ENCODE measurements around the gene SF3B2.
"Not testable (repeated sequence)": the region's sequence is repeated elsewhere in the genome, so short reads cannot be mapped to it uniquely, and the experiment has no call there.

The SF3B2 gene

DNA sequence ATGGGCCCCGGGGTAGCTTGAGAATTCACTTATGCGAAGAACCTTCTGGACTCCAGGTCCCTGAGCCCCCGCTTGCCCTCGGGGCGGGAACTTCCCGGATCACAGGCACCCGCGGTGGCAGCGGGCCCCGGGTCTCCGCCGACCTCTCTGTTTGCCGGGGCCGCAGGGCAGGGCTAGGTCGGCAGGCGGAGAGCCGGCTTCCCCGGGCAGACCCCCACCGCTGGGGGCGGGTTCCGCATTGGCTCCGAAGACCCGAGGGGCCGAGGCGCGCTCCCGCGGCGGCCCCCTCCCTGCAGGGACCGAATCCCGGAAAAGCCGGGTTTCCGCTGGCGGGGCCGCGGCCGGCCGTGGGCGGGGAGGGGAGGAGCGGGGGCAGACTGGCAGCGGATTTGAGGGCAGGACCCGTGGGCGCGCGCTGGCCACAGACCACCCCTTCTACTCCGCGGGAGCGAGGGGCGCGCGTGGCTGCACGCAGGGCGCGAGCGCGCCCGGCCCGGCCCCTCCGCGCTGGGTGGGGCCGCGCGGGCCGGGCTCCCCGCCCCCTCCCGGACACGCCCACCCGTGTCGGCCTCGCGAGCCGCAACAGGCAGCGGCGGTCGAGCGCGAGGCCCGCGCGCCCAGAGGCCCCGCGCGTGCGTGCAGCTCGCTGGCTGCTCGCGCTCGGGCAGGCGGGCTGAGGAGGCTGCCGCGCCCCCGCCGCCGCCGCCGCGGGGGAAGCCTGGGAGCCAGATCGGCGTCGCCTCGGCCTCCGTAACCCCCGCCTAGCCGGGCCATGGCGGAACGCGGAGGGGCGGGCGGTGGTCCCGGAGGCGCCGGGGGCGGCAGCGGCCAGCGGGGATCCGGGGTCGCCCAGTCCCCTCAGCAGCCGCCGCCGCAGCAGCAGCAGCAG is 17.8 kb downstream of the SF3B2 start, which contains the start of gene PACS1:
TSS of gene PACS1 (plus strand) at position 558 of the 889 bp plus-strand sequence. CDS start at position 773, 215 bp downstream.
- H3K27me3 ChIP-seq (ENCODE audit: control insufficient read depth, insufficient read depth, low read length): no peaks in the 10 kb centered on the region
- H3K4me3 ChIP-seq (ENCODE audit: low read length): peak within 1 kb of the TSS; percentile 91
- H3K36me3 ChIP-seq (ENCODE audit: insufficient read depth, low read length): peaks cover 57% of the 10 kb centered on the region
- no peaks in the 10 kb centered on the region for H3K9me3 ChIP-seq (replicated peaks; ENCODE audit: low read length)
- H3K4me2 ChIP-seq (ENCODE audit: low read length): peak within 1 kb of the TSS; percentile 87
- H3K9ac ChIP-seq (ENCODE audit: low read depth, low read length): peak within 1 kb of the TSS; percentile 87
- peaks cover 27% of the 10 kb centered on the region for H3K4me1 ChIP-seq (ENCODE audit: control insufficient read depth, insufficient read depth, low read length)

DNA sequence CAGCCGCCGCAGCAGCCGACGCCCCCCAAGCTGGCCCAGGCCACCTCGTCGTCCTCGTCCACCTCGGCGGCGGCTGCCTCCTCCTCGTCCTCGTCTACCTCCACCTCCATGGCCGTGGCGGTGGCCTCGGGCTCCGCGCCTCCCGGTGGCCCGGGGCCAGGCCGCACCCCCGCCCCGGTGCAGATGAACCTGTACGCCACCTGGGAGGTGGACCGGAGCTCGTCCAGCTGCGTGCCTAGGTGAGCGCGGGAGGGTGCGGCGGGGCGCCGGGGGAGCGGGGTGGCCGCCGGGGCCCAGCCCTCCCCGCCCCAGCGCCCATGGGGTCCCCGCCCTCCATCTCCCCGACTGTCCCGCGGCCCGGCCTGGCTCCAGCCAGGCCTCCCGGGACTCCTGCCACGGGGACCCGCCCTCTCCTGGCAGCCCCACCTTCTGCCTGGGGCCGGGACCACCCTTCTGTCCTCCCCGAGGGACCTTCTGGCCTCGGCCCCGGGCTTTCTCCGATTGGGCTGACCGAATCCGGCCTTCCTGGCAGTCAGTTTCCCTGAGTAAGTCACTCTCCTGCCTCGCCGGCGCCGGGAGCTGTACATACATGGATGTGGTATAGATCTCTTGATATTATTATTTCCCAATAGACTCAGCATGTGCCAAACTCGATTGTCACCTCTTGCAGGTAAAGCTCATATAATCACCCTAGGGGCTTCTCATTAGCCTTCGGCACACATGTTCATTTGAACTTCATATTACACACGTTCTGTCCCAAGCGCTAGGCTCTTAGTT is 18.6 kb downstream of the SF3B2 start:
- H3K4me1 ChIP-seq (ENCODE audit: control insufficient read depth, insufficient read depth, low read length): peaks cover 27% of the 10 kb centered on the region
- H3K4me3 ChIP-seq (ENCODE audit: low read length): peak overlapping the region; percentile 91
- H3K4me2 ChIP-seq (ENCODE audit: low read length): peak overlapping the region; percentile 87

GRCh38 chr11:66071381-66071801 is 19.2 kb downstream of the SF3B2 start:
- peak overlapping the region; percentile 87 for H3K4me2 ChIP-seq (ENCODE audit: low read length)
- peaks cover 44% of the 10 kb centered on the region for H3K36me3 ChIP-seq (ENCODE audit: insufficient read depth, low read length)
- H3K9me3 ChIP-seq (replicated peaks; ENCODE audit: low read length): no peaks in the 10 kb centered on the region
- no peaks in the 10 kb centered on the region for H3K27me3 ChIP-seq (ENCODE audit: control insufficient read depth, insufficient read depth, low read length)
- H3K9ac ChIP-seq (ENCODE audit: low read depth, low read length): peak overlapping the region; percentile 87
- H3K4me3 ChIP-seq (ENCODE audit: low read length): peak overlapping the region; percentile 91
- H3K4me1 ChIP-seq (ENCODE audit: control insufficient read depth, insufficient read depth, low read length): peaks cover 27% of the 10 kb centered on the region

More for the DNA sequence above, 18.6 kb downstream of the SF3B2 start:
- Histone ChIP-seq H3K9ac (ENCODE audit: low read depth, low read length) (peak overlapping the region; percentile 87), H3K36me3 (ENCODE audit: insufficient read depth, low read length) (peaks cover 50% of the 10 kb centered on the region), H3K9me3 (replicated peaks; ENCODE audit: low read length) (no peaks in the 10 kb centered on the region), H3K27me3 (ENCODE audit: control insufficient read depth, insufficient read depth, low read length) (no peaks in the 10 kb centered on the region)

GRCh38 chr11:66072081-66072480 is 19.9 kb downstream of the SF3B2 start:
- H3K4me2 ChIP-seq (ENCODE audit: low read length): peak overlapping the region; percentile 87
- H3K4me3 ChIP-seq (ENCODE audit: low read length): peak overlapping the region; percentile 91
- H3K4me1 ChIP-seq (ENCODE audit: control insufficient read depth, insufficient read depth, low read length): peaks cover 33% of the 10 kb centered on the region
- H3K9ac ChIP-seq (ENCODE audit: low read depth, low read length): peak overlapping the region; percentile 87
- H3K27me3 ChIP-seq (ENCODE audit: control insufficient read depth, insufficient read depth, low read length): no peaks in the 10 kb centered on the region
- H3K36me3 ChIP-seq (ENCODE audit: insufficient read depth, low read length): peaks cover 38% of the 10 kb centered on the region
- no peaks in the 10 kb centered on the region for H3K9me3 ChIP-seq (replicated peaks; ENCODE audit: low read length)

- Histone ChIP-seq H3K4me2 (ENCODE audit: low read length) (peak overlapping the region; percentile 87), H3K27me3 (ENCODE audit: control insufficient read depth, insufficient read depth, low read length) (no peaks in the 10 kb centered on the region), H3K36me3 (ENCODE audit: insufficient read depth, low read length) (peaks cover 33% of the 10 kb centered on the region)
Observed at GRCh38 chr11:66072518-66072917, 20.4 kb downstream of the SF3B2 start.

GRCh38 chr11:66073669-66074068 is 21.5 kb downstream of the SF3B2 start:
- no peak overlapping the region for H3K4me3 ChIP-seq (ENCODE audit: low read length)
- peaks cover 29% of the 10 kb centered on the region for H3K36me3 ChIP-seq (ENCODE audit: insufficient read depth, low read length)
- no peaks in the 10 kb centered on the region for H3K9me3 ChIP-seq (replicated peaks; ENCODE audit: low read length)
- H3K9ac ChIP-seq (ENCODE audit: low read depth, low read length): no peak overlapping the region
- H3K27me3 ChIP-seq (ENCODE audit: control insufficient read depth, insufficient read depth, low read length): no peaks in the 10 kb centered on the region
- H3K4me1 ChIP-seq (ENCODE audit: control insufficient read depth, insufficient read depth, low read length): peaks cover 29% of the 10 kb centered on the region
- no peak overlapping the region for H3K4me2 ChIP-seq (ENCODE audit: low read length)

More at GRCh38 chr11:66072518-66072917, 20.4 kb downstream of the SF3B2 start:
- Histone ChIP-seq H3K4me1 (ENCODE audit: control insufficient read depth, insufficient read depth, low read length) (peaks cover 33% of the 10 kb centered on the region), H3K9ac (ENCODE audit: low read depth, low read length) (no peak overlapping the region), H3K9me3 (replicated peaks; ENCODE audit: low read length) (no peaks in the 10 kb centered on the region), H3K4me3 (ENCODE audit: low read length) (peak overlapping the region; percentile 17)

DNA sequence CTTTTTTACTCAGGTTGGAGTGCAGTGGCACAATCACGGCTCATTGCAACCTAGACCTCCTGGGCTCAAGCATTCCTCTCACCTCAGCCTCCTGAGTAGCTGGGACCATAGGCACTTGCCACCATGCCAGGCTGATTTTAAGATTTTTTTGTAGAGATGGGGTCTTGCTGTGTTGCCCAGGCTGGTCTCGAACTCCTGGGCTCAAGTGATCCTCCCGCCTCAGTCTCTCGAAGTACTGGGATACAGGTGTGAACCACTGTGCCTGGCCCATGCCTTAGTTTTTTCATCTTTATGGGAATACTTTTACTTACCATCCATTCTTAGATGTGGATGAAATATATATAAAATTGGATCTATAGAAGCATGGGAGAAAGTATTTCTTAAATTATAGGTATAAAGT is 23.1 kb downstream of the SF3B2 start:
- no peak overlapping the region for H3K4me3 ChIP-seq (ENCODE audit: low read length)
- H3K4me1 ChIP-seq (ENCODE audit: control insufficient read depth, insufficient read depth, low read length): peaks cover 20% of the 10 kb centered on the region
- H3K9ac ChIP-seq (ENCODE audit: low read depth, low read length): no peak overlapping the region
- peaks cover 30% of the 10 kb centered on the region for H3K36me3 ChIP-seq (ENCODE audit: insufficient read depth, low read length)
- no peak overlapping the region for H3K4me2 ChIP-seq (ENCODE audit: low read length)
- H3K9me3 ChIP-seq (replicated peaks; ENCODE audit: low read length): no peaks in the 10 kb centered on the region
- no peaks in the 10 kb centered on the region for H3K27me3 ChIP-seq (ENCODE audit: control insufficient read depth, insufficient read depth, low read length)

- H3K4me2 ChIP-seq (ENCODE audit: low read length): no peak overlapping the region
- H3K36me3 ChIP-seq (ENCODE audit: insufficient read depth, low read length): peaks cover 30% of the 10 kb centered on the region
- H3K4me1 ChIP-seq (ENCODE audit: control insufficient read depth, insufficient read depth, low read length): peaks cover 33% of the 10 kb centered on the region
- H3K9ac ChIP-seq (ENCODE audit: low read depth, low read length): no peak overlapping the region
- H3K9me3 ChIP-seq (replicated peaks; ENCODE audit: low read length): no peaks in the 10 kb centered on the region
- H3K27me3 ChIP-seq (ENCODE audit: control insufficient read depth, insufficient read depth, low read length): no peaks in the 10 kb centered on the region
- H3K4me3 ChIP-seq (ENCODE audit: low read length): no peak overlapping the region
Observed at GRCh38 chr11:66076561-66076960, 24.4 kb downstream of the SF3B2 start.

GRCh38 chr11:66077927-66078326 is 25.8 kb downstream of the SF3B2 start:
- no peak overlapping the region for H3K4me3 ChIP-seq (ENCODE audit: low read length)
- H3K27me3 ChIP-seq (ENCODE audit: control insufficient read depth, insufficient read depth, low read length): no peaks in the 10 kb centered on the region

GRCh38 chr11:66078949-66079348 is 26.8 kb downstream of the SF3B2 start:
- H3K36me3 ChIP-seq (ENCODE audit: insufficient read depth, low read length): peaks cover 22% of the 10 kb centered on the region
- H3K27me3 ChIP-seq (ENCODE audit: control insufficient read depth, insufficient read depth, low read length); H3K4me3 ChIP-seq (ENCODE audit: low read length); H3K9me3 ChIP-seq (replicated peaks; ENCODE audit: low read length); H3K9ac ChIP-seq (ENCODE audit: low read depth, low read length); H3K4me2 ChIP-seq (ENCODE audit: low read length): not testable (repeated sequence)
- H3K4me1 ChIP-seq (ENCODE audit: control insufficient read depth, insufficient read depth, low read length): peaks cover 43% of the 10 kb centered on the region

More at GRCh38 chr11:66077927-66078326, 25.8 kb downstream of the SF3B2 start:
- Histone ChIP-seq H3K9ac (ENCODE audit: low read depth, low read length) (no peak overlapping the region), H3K9me3 (replicated peaks; ENCODE audit: low read length) (no peaks in the 10 kb centered on the region), H3K4me1 (ENCODE audit: control insufficient read depth, insufficient read depth, low read length) (peaks cover 33% of the 10 kb centered on the region), H3K4me2 (ENCODE audit: low read length) (no peak overlapping the region), H3K36me3 (ENCODE audit: insufficient read depth, low read length) (peaks cover 23% of the 10 kb centered on the region)

- peaks cover 47% of the 10 kb centered on the region for H3K4me1 ChIP-seq (ENCODE audit: control insufficient read depth, insufficient read depth, low read length)
- H3K36me3 ChIP-seq (ENCODE audit: insufficient read depth, low read length): peaks cover 15% of the 10 kb centered on the region
- H3K9me3 ChIP-seq (replicated peaks; ENCODE audit: low read length): no peaks in the 10 kb centered on the region
- H3K9ac ChIP-seq (ENCODE audit: low read depth, low read length): peak overlapping the region; percentile 58
- H3K4me3 ChIP-seq (ENCODE audit: low read length): no peak overlapping the region
- H3K4me2 ChIP-seq (ENCODE audit: low read length): peak overlapping the region; percentile 57
- H3K27me3 ChIP-seq (ENCODE audit: control insufficient read depth, insufficient read depth, low read length): no peaks in the 10 kb centered on the region
Observed at GRCh38 chr11:66080055-66080817, 28.1 kb downstream of the SF3B2 start.
